Activated CD4-positive, alpha-beta T cell treated with anti-CD3 and anti-CD28 coated beads, Interleukin-2, amount 50 U/mL, for 4 hours (primary cell): ENCODE data around the gene ZSWIM1.
"Not testable (repeated sequence)": the region's sequence is repeated elsewhere in the genome, so short reads cannot be mapped to it uniquely, and the experiment has no call there.

Source experiments
- DNase-seq, 2 experiments: peaks; one replicate each; pipeline ENCODE4 v3.0.0-alpha.2; 2020

Gene ZSWIM1

GRCh38 chr20:45857114-45857881 lies 23.7 kb upstream of the ZSWIM1 start, which contains the start of the genes ACOT8 and ZSWIM3:
Gene ACOT8 (minus strand): TSS chr20:45857392. CDS start chr20:45857315, 77 bp downstream.
Gene ZSWIM3 (plus strand): TSS chr20:45857614. CDS start chr20:45857826, 212 bp downstream.
- peak; percentile 87 to 90 for DNase-seq

- DNase-seq: no peak
Observed at GRCh38 chr20:45857882-45858216, 23.2 kb upstream of the ZSWIM1 start.

GRCh38 chr20:45859916-45860315 lies 21.1 kb upstream of the ZSWIM1 start:
- DNase-seq: no peak

- DNase-seq: no peak
Observed at GRCh38 chr20:45860560-45861220, 20.3 kb upstream of the ZSWIM1 start.

GRCh38 chr20:45861221-45862075 lies 19.6 kb upstream of the ZSWIM1 start:
- no peak for DNase-seq

GRCh38 chr20:45863543-45864470 lies 17.2 kb upstream of the ZSWIM1 start:
- no peak for DNase-seq

GRCh38 chr20:45866454-45866853 lies 14.6 kb upstream of the ZSWIM1 start:
- DNase-seq: no peak

- no peak for DNase-seq
Observed at GRCh38 chr20:45867136-45867818, 13.8 kb upstream of the ZSWIM1 start.

GRCh38 chr20:45867819-45868176 lies 13.2 kb upstream of the ZSWIM1 start:
- no peak for DNase-seq

- no peak for DNase-seq
Observed at GRCh38 chr20:45872626-45873025, 8.4 kb upstream of the ZSWIM1 start.

- no peak for DNase-seq
Observed at GRCh38 chr20:45873409-45874103, 7.5 kb upstream of the ZSWIM1 start.

- not testable (repeated sequence) for DNase-seq
Observed at GRCh38 chr20:45874104-45874481, 6.9 kb upstream of the ZSWIM1 start.

GRCh38 chr20:45874576-45874975 lies 6.5 kb upstream of the ZSWIM1 start:
- DNase-seq: no peak

- DNase-seq: no peak
Observed at GRCh38 chr20:45878076-45878761, 2.8 kb upstream of the ZSWIM1 start.

- no peak for DNase-seq
Observed at GRCh38 chr20:45882469-45883099, 1.6 kb downstream of the ZSWIM1 start.

GRCh38 chr20:45883100-45883469 lies 2.1 kb downstream of the ZSWIM1 start:
- no peak for DNase-seq

GRCh38 chr20:45886590-45887345 lies 5.7 kb downstream of the ZSWIM1 start:
- DNase-seq: no peak

- no peak for DNase-seq
Observed at GRCh38 chr20:45887346-45887715, 6.3 kb downstream of the ZSWIM1 start, which contains the start of gene SPATA25. Gene SPATA25 (minus strand): TSS chr20:45887622. CDS start chr20:45887590, 32 bp downstream.

- DNase-seq: no peak
Observed at GRCh38 chr20:45888681-45889080, 7.7 kb downstream of the ZSWIM1 start.
